SIG-M5 treated with dmso at 0.1 percent for 504 hours (cell line): ENCODE data around the gene INPP5D.

Source experiments
- DNase-seq: peaks from one replicate; lab custom pipeline; 2025; ENCODE audit not compliant: unreplicated experiment; lab: John Stamatoyannopoulos, UW

Gene INPP5D

DNA sequence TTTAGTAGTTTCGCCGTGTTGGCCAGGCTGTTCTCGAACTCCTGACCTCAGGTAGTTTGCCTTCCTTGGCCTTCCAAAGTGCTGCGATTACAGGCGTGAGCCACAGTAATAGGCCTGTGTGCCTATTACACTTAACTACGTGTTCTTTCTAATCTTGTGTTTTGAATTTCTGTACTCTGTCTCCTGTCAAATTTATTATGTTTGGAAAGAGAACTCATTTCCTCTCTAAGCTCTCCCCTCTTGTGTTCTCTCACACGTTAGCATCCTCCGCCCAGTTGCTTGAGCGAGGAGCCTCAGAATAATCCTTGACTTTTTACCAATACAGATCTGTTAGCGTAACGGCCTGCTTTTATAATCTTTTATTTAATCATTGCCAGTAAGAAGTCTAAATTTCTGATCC is 195.0 kb downstream of the INPP5D start:
- no peak for DNase-seq

DNA sequence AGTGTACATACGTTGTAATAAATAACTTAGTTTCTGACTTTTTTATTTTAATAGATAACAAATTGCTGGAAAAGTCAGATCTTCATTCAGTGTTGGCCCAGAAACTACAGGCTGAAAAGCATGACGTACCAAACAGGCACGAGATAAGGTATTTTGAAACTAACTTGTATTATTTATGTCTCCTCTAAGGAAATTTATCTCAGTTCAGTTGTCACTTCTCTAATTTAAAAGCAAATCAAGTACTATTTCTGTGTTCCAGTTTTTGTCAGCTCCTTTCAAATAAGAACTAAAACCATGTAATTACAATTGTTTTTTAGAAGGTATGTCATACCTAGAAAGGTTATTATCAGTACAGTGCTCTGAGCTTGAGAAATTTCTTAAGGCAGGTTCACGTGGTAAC is 195.9 kb downstream of the INPP5D start:
- no peak for DNase-seq
